ENCODE data around the gene TNN. TPM values are rescaled to one million over a fixed set of nuclear protein-coding genes. Genes with fewer than 3 reads are reported as not detected.

Gene TNN
- total and polyA plus RNA-seq, 7 experiments from 2014 or later = not detected

DNA sequence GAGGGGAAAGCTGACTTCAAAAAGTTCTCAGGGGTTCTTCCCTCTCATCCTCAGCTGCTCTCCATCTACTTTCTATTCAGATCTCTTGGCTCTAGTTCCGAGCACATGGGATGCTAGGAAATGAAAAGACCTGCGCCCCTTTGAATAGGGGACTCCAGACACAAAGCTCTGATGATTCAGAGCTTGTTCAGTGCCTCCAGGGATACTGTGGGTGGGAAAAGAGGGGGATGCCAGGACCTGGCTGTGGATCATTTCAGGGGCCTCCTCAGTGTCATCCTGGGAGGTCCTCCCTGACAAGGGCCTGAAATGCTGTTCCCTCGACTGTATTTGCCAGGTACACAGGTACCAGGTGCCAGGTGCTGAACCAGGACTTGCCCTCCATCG, 125.9 kb downstream of the TNN start:
- peak overlapping the region; percentile 80 for H3K27ac ChIP-seq (ENCODE audit: low read depth, low read length)
- Mint-ChIP-seq H3K36me3 (peaks cover 0 to 29% (median 0%) of the 10 kb centered on the region in 5 donors), H3K4me3 (peak overlapping the region; percentile 89 to 100 (median 97)), H3K27ac (peak overlapping the region; percentile 71 to 97 (median 89)), H3K27me3 (no peaks in the 10 kb centered on the region), H3K9me3 (no peaks in the 10 kb centered on the region), H3K4me1 (peaks cover 37 to 66% (median 48%) of the 10 kb centered on the region in 7 donors)
- intact Hi-C loops (cut with micrococcal nuclease) = loop anchor here (2.0 to 10.0 kb wide), 5 partner anchors 44 to 1326 kb away; partner anchors contain the start of genes GAS5 (in 1 of the 2), MRPS14 (in 1 of the 2) and ZBTB37 (in 1 of the 2)
- H3K9me3 ChIP-seq (ENCODE audit: control insufficient read depth in 2 of 3, low read length in 3 of 3) = no peaks in the 10 kb centered on the region
- H3K4me1 ChIP-seq (ENCODE audit: control insufficient read depth in 2 of 2, insufficient read depth in 2 of 2, low read length in 2 of 2) = peaks cover 31 to 38% of the 10 kb centered on the region in 2 donors
- DNase-seq (no peak), ATAC-seq (no peak)
- H3K36me3 ChIP-seq (ENCODE audit: control insufficient read depth in 2 of 3, insufficient read depth in 3 of 3, low read length in 3 of 3) = peaks cover 0 to 6% (median 0%) of the 10 kb centered on the region in 3 experiments
- POLR2A ChIA-PET = interaction anchor here (0.6 to 5.4 kb wide), 2 partner anchors 16 to 23 kb away, joined by 3 to 42 read pairs; no protein-coding TSS in a partner anchor
- CTCF ChIA-PET = interaction anchor here (0.7 to 1.4 kb wide), 4 partner anchors 16 to 40 kb away, joined by 3 to 4 read pairs (median 3); no protein-coding TSS in a partner anchor
- no peak overlapping the region for H3K4me3 ChIP-seq (ENCODE audit: low read length)
- no peaks in the 10 kb centered on the region for H3K27me3 ChIP-seq (ENCODE audit: control insufficient read depth in 2 of 2, insufficient read depth in 2 of 2, low read length in 2 of 2)

DNA sequence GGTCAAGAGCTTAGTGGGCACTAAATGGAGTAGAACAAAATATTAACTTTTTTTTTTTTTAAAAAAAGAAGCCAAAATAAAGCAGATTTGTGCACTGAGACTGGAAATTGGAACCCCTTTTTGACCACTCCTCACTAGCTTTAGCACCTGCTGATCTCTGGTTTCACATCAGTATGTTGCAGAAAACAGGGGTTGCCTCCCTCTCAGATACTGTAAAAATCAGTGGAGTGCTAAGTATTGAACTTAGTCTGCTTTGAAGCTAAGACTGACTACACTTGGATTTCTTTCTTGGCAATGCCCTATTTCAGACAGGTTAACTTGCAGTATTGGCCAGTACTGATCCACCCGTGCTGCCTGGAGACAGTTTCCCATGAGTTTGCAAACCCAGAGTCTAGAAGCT, 127.6 kb downstream of the TNN start:
- intact Hi-C loops (cut with micrococcal nuclease) = loop anchor here (1.0 to 10.0 kb wide), 2 partner anchors 40 to 230 kb away; no protein-coding TSS in a partner anchor

DNA sequence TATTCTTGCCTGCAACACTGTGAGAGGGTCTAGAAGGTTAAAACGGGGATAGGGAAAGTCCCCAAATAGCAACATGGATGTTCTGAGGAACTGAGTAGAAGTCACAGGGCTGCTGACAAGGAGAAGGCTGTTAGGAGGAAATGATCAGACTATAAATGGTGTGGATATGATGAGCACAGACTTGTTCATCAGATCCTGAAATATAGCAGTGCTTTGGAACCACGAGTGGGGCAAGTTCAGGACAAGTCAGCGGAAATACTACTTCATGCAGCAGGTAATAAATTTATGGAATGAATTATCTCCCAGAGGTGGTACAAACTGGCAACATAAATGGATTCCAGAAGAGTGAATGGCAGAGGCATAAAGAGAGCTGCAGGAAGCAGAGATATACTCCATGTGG, 128.2 kb downstream of the TNN start:
- Histone ChIP-seq H3K4me3 (ENCODE audit: low read length) (no peak overlapping the region), H3K9me3 (ENCODE audit: control insufficient read depth in 2 of 3, low read length in 3 of 3) (no peaks in the 10 kb centered on the region), H3K4me1 (ENCODE audit: control insufficient read depth in 2 of 2, insufficient read depth in 2 of 2, low read length in 2 of 2) (peaks cover 9 to 16% of the 10 kb centered on the region in 2 donors), H3K27me3 (ENCODE audit: control insufficient read depth in 2 of 2, insufficient read depth in 2 of 2, low read length in 2 of 2) (no peaks in the 10 kb centered on the region), H3K27ac (ENCODE audit: low read depth, low read length) (no peak overlapping the region), H3K36me3 (ENCODE audit: control insufficient read depth in 2 of 3, insufficient read depth in 3 of 3, low read length in 3 of 3) (peaks cover 0 to 6% (median 0%) of the 10 kb centered on the region in 3 experiments)
- ChIA-PET POLR2A (interaction anchor here (0.9 to 2.3 kb wide), 2 partner anchors 10 to 14 kb away, joined by 4 to 6 read pairs; no protein-coding TSS in a partner anchor), CTCF (no interaction called here)
- intact Hi-C loops (cut with micrococcal nuclease) = loop anchor here (1.0 to 10.0 kb wide), 2 partner anchors 40 to 231 kb away; no protein-coding TSS in a partner anchor
- no peaks in the 10 kb centered on the region for H3K9me3 Mint-ChIP-seq
- H3K27ac Mint-ChIP-seq = peak overlapping the region in 7 of 9 donors; percentile 7 to 58 (median 27)
- H3K36me3 Mint-ChIP-seq = peaks cover 0 to 7% (median 0%) of the 10 kb centered on the region in 5 donors
- H3K4me3 Mint-ChIP-seq = no peak overlapping the region
- ATAC-seq = no peak
- H3K4me1 Mint-ChIP-seq = peaks cover 16 to 53% (median 27%) of the 10 kb centered on the region in 7 donors
- peaks cover 0 to 7% (median 0%) of the 10 kb centered on the region in 5 donors for H3K27me3 Mint-ChIP-seq
- no peak for DNase-seq

More for the DNA sequence above, 127.6 kb downstream of the TNN start:
- no peak overlapping the region for H3K27ac ChIP-seq (ENCODE audit: low read depth, low read length)
- ATAC-seq (no peak), DNase-seq (no peak)
- Mint-ChIP-seq H3K4me1 (peaks cover 21 to 56% (median 32%) of the 10 kb centered on the region in 7 donors), H3K27me3 (peaks cover 0 to 7% (median 0%) of the 10 kb centered on the region in 5 donors), H3K4me3 (peak overlapping the region in 1 of 10 donors; percentile 17), H3K27ac (peak overlapping the region in 5 of 9 donors; percentile 8 to 70 (median 29)), H3K36me3 (peaks cover 0 to 12% (median 0%) of the 10 kb centered on the region in 5 donors), H3K9me3 (no peaks in the 10 kb centered on the region)
- peaks cover 0 to 6% (median 0%) of the 10 kb centered on the region in 3 experiments for H3K36me3 ChIP-seq (ENCODE audit: control insufficient read depth in 2 of 3, insufficient read depth in 3 of 3, low read length in 3 of 3)
- no peaks in the 10 kb centered on the region for H3K27me3 ChIP-seq (ENCODE audit: control insufficient read depth in 2 of 2, insufficient read depth in 2 of 2, low read length in 2 of 2)
- CTCF ChIA-PET = interaction anchor here (1.1 kb wide), 1 partner anchor 17 kb away, joined by 3 read pairs; no protein-coding TSS in a partner anchor
- H3K4me3 ChIP-seq (ENCODE audit: low read length) = no peak overlapping the region
- H3K9me3 ChIP-seq (ENCODE audit: control insufficient read depth in 2 of 3, low read length in 3 of 3) = no peaks in the 10 kb centered on the region
- peaks cover 14 to 21% of the 10 kb centered on the region in 2 donors for H3K4me1 ChIP-seq (ENCODE audit: control insufficient read depth in 2 of 2, insufficient read depth in 2 of 2, low read length in 2 of 2)
- POLR2A ChIA-PET = interaction anchor here (2.3 to 5.4 kb wide), 2 partner anchors 11 to 14 kb away, joined by 6 to 42 read pairs; no protein-coding TSS in a partner anchor

DNA sequence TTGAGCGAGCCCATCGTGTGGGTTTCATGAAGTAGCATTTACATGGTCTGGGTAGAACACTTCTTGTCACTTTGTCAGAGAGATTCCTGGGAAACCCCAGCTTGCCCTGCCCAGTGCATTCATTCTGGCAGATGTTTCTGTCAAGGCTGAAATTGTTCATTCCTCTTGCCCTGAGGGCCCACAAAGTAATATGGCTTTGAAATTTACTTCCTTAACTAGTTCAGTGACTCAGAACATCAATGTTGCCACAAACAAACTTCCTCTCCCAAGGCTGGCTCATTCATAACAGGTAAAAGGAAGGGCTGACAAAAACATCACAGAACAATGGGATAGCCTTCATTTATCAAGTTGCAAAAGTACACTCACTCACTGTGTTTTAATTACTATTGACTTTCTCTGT, 129.9 kb downstream of the TNN start:
- CTCF ChIA-PET = interaction anchor here (0.7 kb wide), 1 partner anchor 179 kb away, joined by 3 read pairs; no protein-coding TSS in a partner anchor
- no peak for DNase-seq

More for the DNA sequence above, 129.9 kb downstream of the TNN start:
- Histone ChIP-seq H3K36me3 (ENCODE audit: control insufficient read depth in 2 of 3, insufficient read depth in 3 of 3, low read length in 3 of 3) (no peaks in the 10 kb centered on the region), H3K4me1 (ENCODE audit: control insufficient read depth in 2 of 2, insufficient read depth in 2 of 2, low read length in 2 of 2) (peaks cover 3 to 8% of the 10 kb centered on the region in 2 donors), H3K4me3 (ENCODE audit: low read length) (no peak overlapping the region), H3K27me3 (ENCODE audit: control insufficient read depth in 2 of 2, insufficient read depth in 2 of 2, low read length in 2 of 2) (no peaks in the 10 kb centered on the region), H3K9me3 (ENCODE audit: control insufficient read depth in 2 of 3, low read length in 3 of 3) (no peaks in the 10 kb centered on the region), H3K27ac (ENCODE audit: low read depth, low read length) (no peak overlapping the region)
- Mint-ChIP-seq H3K4me1 (peaks cover 11 to 47% (median 19%) of the 10 kb centered on the region in 7 donors), H3K36me3 (no peaks in the 10 kb centered on the region), H3K27me3 (peaks cover 0 to 7% (median 0%) of the 10 kb centered on the region in 5 donors), H3K9me3 (no peaks in the 10 kb centered on the region), H3K27ac (peak overlapping the region in 4 of 9 donors; percentile 2 to 23 (median 8)), H3K4me3 (peak overlapping the region in 1 of 10 donors; percentile 32)
- ATAC-seq = peak; percentile 30
- intact Hi-C loops (cut with micrococcal nuclease) = loop anchor here in 1 of 2 donors (10.0 kb wide), 1 partner anchor 233 kb away; no protein-coding TSS in a partner anchor
- POLR2A ChIA-PET = interaction anchor here (0.6 to 2.3 kb wide), 2 partner anchors 9 to 24 kb away, joined by 4 to 6 read pairs; no protein-coding TSS in a partner anchor

Other genes with a start within 250 kb of the TNN start
- gene CACYBP, start 67.9 kb upstream of the TNN start, total RNA-seq = 100 to 1,000 TPM in 2 of 5 experiments, 10 to 100 TPM in 3; 70.8 to 190 (median 96.2) TPM
- 100 to 1,000 TPM; 164 to 192 TPM for gene CACYBP, start 67.9 kb upstream of the TNN start, polyA plus RNA-seq
- 10 to 100 TPM; 12.4 to 36.5 (median 31.5) TPM for gene MRPS14, start 44.4 kb upstream of the TNN start, total RNA-seq
- gene MRPS14, start 44.4 kb upstream of the TNN start, polyA plus RNA-seq = 10 to 100 TPM; 53.6 to 67.6 TPM
- 10 to 100 TPM; 21.7 to 88.1 (median 27.0) TPM for gene KIAA0040, start 124.9 kb downstream of the TNN start, total RNA-seq
- 10 to 100 TPM; 31.7 to 33.0 TPM for gene KIAA0040, start 124.9 kb downstream of the TNN start, polyA plus RNA-seq